ENCODE results near the gene IQCH.
"Not testable (repeated sequence)": the region's sequence is repeated elsewhere in the genome, so short reads cannot be mapped to it uniquely, and the experiment has no call there.

Gene IQCH

GRCh38 chr15:67343206-67343605, 88.6 kb downstream of the IQCH start:
- Mint-ChIP-seq H3K27ac (no peak overlapping the region), H3K4me1 (ENCODE audit: low read depth) (no peaks in the 10 kb centered on the region), H3K4me3 (no peak overlapping the region), H3K36me3 (peaks cover 17% of the 10 kb centered on the region), H3K27me3 (peaks cover 3% of the 10 kb centered on the region), H3K9me3 (ENCODE audit: low read depth) (peaks cover 14% of the 10 kb centered on the region)

- peaks cover 15% of the 10 kb centered on the region for H3K9me3 Mint-ChIP-seq (ENCODE audit: low read depth)
- H3K36me3 Mint-ChIP-seq = peaks cover 15% of the 10 kb centered on the region
- no peaks in the 10 kb centered on the region for H3K4me1 Mint-ChIP-seq (ENCODE audit: low read depth)
- H3K27ac Mint-ChIP-seq = no peak overlapping the region
- no peak overlapping the region for H3K4me3 Mint-ChIP-seq
- peaks cover 3% of the 10 kb centered on the region for H3K27me3 Mint-ChIP-seq
Measured at GRCh38 chr15:67349634-67350033, 95.0 kb downstream of the IQCH start.

GRCh38 chr15:67350042-67350441, 95.5 kb downstream of the IQCH start:
- H3K27me3 Mint-ChIP-seq = peaks cover 3% of the 10 kb centered on the region
- no peak overlapping the region for H3K27ac Mint-ChIP-seq
- H3K36me3 Mint-ChIP-seq = peaks cover 14% of the 10 kb centered on the region

GRCh38 chr15:67358391-67358790, 103.8 kb downstream of the IQCH start:
- Mint-ChIP-seq H3K4me3 (no peak overlapping the region), H3K27me3 (no peaks in the 10 kb centered on the region), H3K9me3 (ENCODE audit: low read depth) (no peaks in the 10 kb centered on the region), H3K27ac (no peak overlapping the region), H3K4me1 (ENCODE audit: low read depth) (no peaks in the 10 kb centered on the region), H3K36me3 (no peaks in the 10 kb centered on the region)

More at GRCh38 chr15:67350042-67350441, 95.5 kb downstream of the IQCH start:
- no peak overlapping the region for H3K4me3 Mint-ChIP-seq
- no peaks in the 10 kb centered on the region for H3K4me1 Mint-ChIP-seq (ENCODE audit: low read depth)
- peaks cover 14% of the 10 kb centered on the region for H3K9me3 Mint-ChIP-seq (ENCODE audit: low read depth)

GRCh38 chr15:67358812-67359211, 104.2 kb downstream of the IQCH start:
- H3K4me1 Mint-ChIP-seq (ENCODE audit: low read depth) = no peaks in the 10 kb centered on the region
- no peaks in the 10 kb centered on the region for H3K36me3 Mint-ChIP-seq
- no peaks in the 10 kb centered on the region for H3K9me3 Mint-ChIP-seq (ENCODE audit: low read depth)
- H3K27ac Mint-ChIP-seq = no peak overlapping the region
- no peak overlapping the region for H3K4me3 Mint-ChIP-seq
- no peaks in the 10 kb centered on the region for H3K27me3 Mint-ChIP-seq

GRCh38 chr15:67359431-67360079, 105.0 kb downstream of the IQCH start:
- H3K36me3 Mint-ChIP-seq = no peaks in the 10 kb centered on the region
- H3K4me3 Mint-ChIP-seq = no peak overlapping the region
- no peaks in the 10 kb centered on the region for H3K4me1 Mint-ChIP-seq (ENCODE audit: low read depth)
- H3K27me3 Mint-ChIP-seq = no peaks in the 10 kb centered on the region
- H3K9me3 Mint-ChIP-seq (ENCODE audit: low read depth) = no peaks in the 10 kb centered on the region
- H3K27ac Mint-ChIP-seq = no peak overlapping the region

GRCh38 chr15:67361100-67361499, 106.5 kb downstream of the IQCH start:
- Mint-ChIP-seq H3K9me3 (ENCODE audit: low read depth) (no peaks in the 10 kb centered on the region), H3K27ac (no peak overlapping the region), H3K4me3 (no peak overlapping the region), H3K36me3 (no peaks in the 10 kb centered on the region), H3K4me1 (ENCODE audit: low read depth) (no peaks in the 10 kb centered on the region), H3K27me3 (no peaks in the 10 kb centered on the region)

- not testable (repeated sequence) for H3K9me3 Mint-ChIP-seq (ENCODE audit: low read depth); H3K4me3 Mint-ChIP-seq; H3K27me3 Mint-ChIP-seq; H3K4me1 Mint-ChIP-seq (ENCODE audit: low read depth); H3K27ac Mint-ChIP-seq; H3K36me3 Mint-ChIP-seq
Measured at GRCh38 chr15:67363712-67364111, 109.1 kb downstream of the IQCH start.

GRCh38 chr15:67365994-67366393, 111.4 kb downstream of the IQCH start:
- H3K27me3 Mint-ChIP-seq = peaks cover 3% of the 10 kb centered on the region
- H3K4me3 Mint-ChIP-seq = no peak overlapping the region
- no peaks in the 10 kb centered on the region for H3K36me3 Mint-ChIP-seq
- H3K4me1 Mint-ChIP-seq (ENCODE audit: low read depth) = no peaks in the 10 kb centered on the region
- no peak overlapping the region for H3K27ac Mint-ChIP-seq
- H3K9me3 Mint-ChIP-seq (ENCODE audit: low read depth) = no peaks in the 10 kb centered on the region

GRCh38 chr15:67366904-67367303, 112.3 kb downstream of the IQCH start:
- Mint-ChIP-seq H3K27ac (no peak overlapping the region), H3K4me1 (ENCODE audit: low read depth) (no peaks in the 10 kb centered on the region), H3K27me3 (peaks cover 3% of the 10 kb centered on the region), H3K4me3 (no peak overlapping the region), H3K36me3 (no peaks in the 10 kb centered on the region), H3K9me3 (ENCODE audit: low read depth) (no peaks in the 10 kb centered on the region)

GRCh38 chr15:67369359-67369998, 114.9 kb downstream of the IQCH start:
- H3K27me3 Mint-ChIP-seq = peaks cover 3% of the 10 kb centered on the region

GRCh38 chr15:67370206-67370954, 115.8 kb downstream of the IQCH start:
- no peaks in the 10 kb centered on the region for H3K9me3 Mint-ChIP-seq (ENCODE audit: low read depth)
- no peak overlapping the region for H3K4me3 Mint-ChIP-seq
- no peaks in the 10 kb centered on the region for H3K4me1 Mint-ChIP-seq (ENCODE audit: low read depth)
- H3K27me3 Mint-ChIP-seq = peaks cover 3% of the 10 kb centered on the region
- H3K27ac Mint-ChIP-seq = no peak overlapping the region
- no peaks in the 10 kb centered on the region for H3K36me3 Mint-ChIP-seq

More at GRCh38 chr15:67369359-67369998, 114.9 kb downstream of the IQCH start:
- H3K4me3 Mint-ChIP-seq = no peak overlapping the region
- no peaks in the 10 kb centered on the region for H3K36me3 Mint-ChIP-seq
- H3K9me3 Mint-ChIP-seq (ENCODE audit: low read depth) = no peaks in the 10 kb centered on the region
- H3K4me1 Mint-ChIP-seq (ENCODE audit: low read depth) = no peaks in the 10 kb centered on the region
- no peak overlapping the region for H3K27ac Mint-ChIP-seq

- peaks cover 3% of the 10 kb centered on the region for H3K27me3 Mint-ChIP-seq
- H3K4me1 Mint-ChIP-seq (ENCODE audit: low read depth) = no peaks in the 10 kb centered on the region
- H3K4me3 Mint-ChIP-seq = no peak overlapping the region
- no peaks in the 10 kb centered on the region for H3K36me3 Mint-ChIP-seq
- no peaks in the 10 kb centered on the region for H3K9me3 Mint-ChIP-seq (ENCODE audit: low read depth)
- no peak overlapping the region for H3K27ac Mint-ChIP-seq
Measured at GRCh38 chr15:67372543-67372942, 118.0 kb downstream of the IQCH start.

- no peaks in the 10 kb centered on the region for H3K4me1 Mint-ChIP-seq (ENCODE audit: low read depth)
- H3K4me3 Mint-ChIP-seq = no peak overlapping the region
- H3K9me3 Mint-ChIP-seq (ENCODE audit: low read depth) = no peaks in the 10 kb centered on the region
- no peaks in the 10 kb centered on the region for H3K36me3 Mint-ChIP-seq
- H3K27me3 Mint-ChIP-seq = peaks cover 4% of the 10 kb centered on the region
- no peak overlapping the region for H3K27ac Mint-ChIP-seq
Measured at GRCh38 chr15:67372986-67373675, 118.5 kb downstream of the IQCH start.

GRCh38 chr15:67373971-67374370, 119.4 kb downstream of the IQCH start:
- no peaks in the 10 kb centered on the region for H3K9me3 Mint-ChIP-seq (ENCODE audit: low read depth)
- H3K36me3 Mint-ChIP-seq = no peaks in the 10 kb centered on the region
- H3K27me3 Mint-ChIP-seq = peaks cover 4% of the 10 kb centered on the region
- H3K27ac Mint-ChIP-seq = no peak overlapping the region
- no peaks in the 10 kb centered on the region for H3K4me1 Mint-ChIP-seq (ENCODE audit: low read depth)
- no peak overlapping the region for H3K4me3 Mint-ChIP-seq

Data from activated naive CD8-positive, alpha-beta T cell (primary cell).